B cell (primary cell): ENCODE measurements around the gene NDUFA8. TPM values are rescaled to one million over a fixed set of nuclear protein-coding genes. Genes with fewer than 3 reads are reported as not detected.

Experiments used
- ATAC-seq: fragments of 200-7000 bp; cut with Tn5 transposase; one replicate; pipeline ENCODE4 v1.10.0; 2021; ENCODE audit warnings: low read depth, mild to moderate bottlenecking, moderate number of reproducible peaks, moderate library complexity
- CTCF ChIA-PET: fragments of 350-600 bp; sonication (Branson Sonifier 250); formaldehyde crosslinking; loops from one replicate; lab custom pipeline; 2021; ENCODE audit warnings: antibody characterized with exemption, inconsistent platforms; lab: Charles Lee
- POLR2A ChIA-PET: fragments of 350-600 bp; sonication (Branson Sonifier 250); formaldehyde crosslinking; loops from one replicate; lab custom pipeline; 2021; ENCODE audit warnings: antibody characterized with exemption; lab: Charles Lee
- DNase-seq: peaks from one replicate; pipeline ENCODE4 v3.0.0; 2013
- H2AFZ ChIP-seq: 2 replicates; pipeline ENCODE4 v1.6.1; 2012; ENCODE audit warnings: mild to moderate bottlenecking, low read depth, low read length; ENCODE audit not compliant: insufficient read depth, poor library complexity, severe bottlenecking
- H3K27ac ChIP-seq, 2 donors: 1 replicate in 1 of 2; 2 replicates in 1 of 2; pipeline ENCODE4 v1.5.1; 2012 to 2013; ENCODE audit warnings: low read length in 2 of 2, mild to moderate bottlenecking in 2 of 2, moderate library complexity in 1 of 2
- H3K27me3 ChIP-seq, 4 experiments: fragments of 200-600 bp in 1 of 4; sonication (generic) in 1 of 4; replicated peaks in 1 of 4; 1 replicate in 2 of 4; 2 replicates in 2 of 4; pipeline versions ENCODE4 v1.6.1 to v1.7.0; 2013 to 2016; ENCODE audit warnings: low read length in 3 of 4, mild to moderate bottlenecking in 2 of 4, mixed read lengths in 1 of 4, moderate library complexity in 1 of 4; ENCODE audit not compliant: insufficient read depth in 4 of 4, control insufficient read depth in 3 of 4; ENCODE audit errors: control extremely low read depth in 1 of 4
- H3K36me3 ChIP-seq, 2 experiments: replicated peaks in 1 of 2; 1 replicate in 1 of 2; 2 replicates in 1 of 2; pipeline versions ENCODE4 v1.6.1 to v1.7.1; 2013; ENCODE audit warnings: low read length in 1 of 2; ENCODE audit not compliant: insufficient read depth in 2 of 2, control insufficient read depth in 1 of 2; ENCODE audit errors: control extremely low read depth in 1 of 2, extremely low read depth in 1 of 2
- H3K4me1 ChIP-seq, 2 donors: fragments of 200-600 bp in 1 of 2; sonication (generic) in 1 of 2; 1 replicate in 1 of 2; 2 replicates in 1 of 2; pipeline versions ENCODE4 v1.5.1 to v1.6.1; 2013 to 2017; ENCODE audit warnings: low read length in 2 of 2; ENCODE audit not compliant: control insufficient read depth in 2 of 2, insufficient read depth in 2 of 2
- H3K4me2 ChIP-seq: replicated peaks from 2 replicates; pipeline ENCODE3; 2012; ENCODE audit warnings: mild to moderate bottlenecking, low read depth, low read length; ENCODE audit not compliant: poor library complexity, severe bottlenecking
- H3K4me3 ChIP-seq, 5 experiments: fragments of 200-600 bp in 1 of 5; sonication (generic) in 1 of 5; 1 replicate in 3 of 5; 2 replicates in 2 of 5; pipeline versions ENCODE4 v1.5.1 to v1.7.0; 2011 to 2016; ENCODE audit warnings: low read length in 4 of 5, mild to moderate bottlenecking in 4 of 5, low read depth in 2 of 5, control low read depth in 1 of 5, moderate library complexity in 1 of 5; ENCODE audit not compliant: insufficient read depth in 1 of 5; ENCODE audit errors: control extremely low read depth in 1 of 5, extremely low read depth in 1 of 5
- H3K79me2 ChIP-seq: fragments of 200-600 bp; sonication (generic); one replicate; pipeline ENCODE4 v1.6.0; 2016; ENCODE audit warnings: low read length; ENCODE audit not compliant: control insufficient read depth, insufficient read depth
- H3K9ac ChIP-seq: fragments of 200-600 bp; sonication (generic); 2 replicates; pipeline ENCODE4 v1.6.1; 2017; ENCODE audit warnings: mild to moderate bottlenecking, low read length, moderate library complexity
- H3K9me3 ChIP-seq, 3 donors: one replicate each; pipeline versions ENCODE4 v1.6.1 to v1.7.1; 2013; ENCODE audit warnings: low read length in 2 of 3; ENCODE audit not compliant: control insufficient read depth in 2 of 3, insufficient read depth in 1 of 3; ENCODE audit errors: control extremely low read depth in 1 of 3
- H4K20me1 ChIP-seq: 2 replicates; pipeline ENCODE4 v1.6.0; 2012; ENCODE audit warnings: mild to moderate bottlenecking, low read length; ENCODE audit not compliant: insufficient read depth, control insufficient read depth, poor library complexity, severe bottlenecking
- H3K27ac Mint-ChIP-seq: one replicate; pipeline ENCODE4 v1.8.0; 2021; ENCODE audit warnings: mixed read lengths
- H3K27me3 Mint-ChIP-seq: one replicate; pipeline ENCODE4 v1.8.0; 2021; ENCODE audit warnings: mixed read lengths
- H3K4me1 Mint-ChIP-seq: one replicate; pipeline ENCODE4 v1.8.0; 2021; ENCODE audit warnings: mixed read lengths
- H3K4me3 Mint-ChIP-seq: one replicate; pipeline ENCODE4 v1.8.0; 2021; ENCODE audit warnings: mixed read lengths
- H3K9me3 Mint-ChIP-seq: one replicate; pipeline ENCODE4 v1.8.0; 2022; ENCODE audit warnings: mixed read lengths; ENCODE audit not compliant: insufficient read depth
- CTCF ChIP-seq: fragments of 200-600 bp; IDR thresholded peaks from one replicate; pipeline ENCODE4 v1.8.0; 2022; ENCODE audit warnings: antibody characterized with exemption, mild to moderate bottlenecking
- EZH2 ChIP-seq: IDR thresholded peaks from 2 replicates; pipeline ENCODE4 v1.6.1; 2012; ENCODE audit warnings: borderline replicate concordance, low read depth, mild to moderate bottlenecking, moderate library complexity, low read length; ENCODE audit not compliant: insufficient read depth, poor library complexity, severe bottlenecking
- WGBS: methylation state at CpG from one replicate; pipeline ENCODE4 v1.1.5; 2013; ENCODE audit warnings: missing lambda C conversion rate; ENCODE audit not compliant: insufficient coverage; 5-methylcytosine and 5-hydroxymethylcytosine counted together
- intact Hi-C: fragments of 100-400 bp; cut with micrococcal nuclease; formaldehyde crosslinking; loops from one replicate; pipeline ENCODE4 v1.10.0; 2022
- polyA plus RNA-seq: library from polyadenylated mRNA; depleted of rRNA; stranded (reverse); fragments of >200 nt; gene quantifications from 2 replicates; pipeline ENCODE4 v1.2.3, GENCODE V29; 2012
- total RNA-seq, 2 donors: library from RNA; stranded (reverse); fragments of 120-200 nt in 1 of 2; gene quantifications; 1 replicate in 1 of 2; 2 replicates in 1 of 2; pipeline versions ENCODE4 v1.2.3 to v1.2.4, GENCODE V29; 2013 to 2022

Gene NDUFA8
- total and polyA plus RNA-seq, 2 donors (not counting 1 experiment from before 2014, with no cell fraction given) = 10.6 to 15.7 TPM

DNA sequence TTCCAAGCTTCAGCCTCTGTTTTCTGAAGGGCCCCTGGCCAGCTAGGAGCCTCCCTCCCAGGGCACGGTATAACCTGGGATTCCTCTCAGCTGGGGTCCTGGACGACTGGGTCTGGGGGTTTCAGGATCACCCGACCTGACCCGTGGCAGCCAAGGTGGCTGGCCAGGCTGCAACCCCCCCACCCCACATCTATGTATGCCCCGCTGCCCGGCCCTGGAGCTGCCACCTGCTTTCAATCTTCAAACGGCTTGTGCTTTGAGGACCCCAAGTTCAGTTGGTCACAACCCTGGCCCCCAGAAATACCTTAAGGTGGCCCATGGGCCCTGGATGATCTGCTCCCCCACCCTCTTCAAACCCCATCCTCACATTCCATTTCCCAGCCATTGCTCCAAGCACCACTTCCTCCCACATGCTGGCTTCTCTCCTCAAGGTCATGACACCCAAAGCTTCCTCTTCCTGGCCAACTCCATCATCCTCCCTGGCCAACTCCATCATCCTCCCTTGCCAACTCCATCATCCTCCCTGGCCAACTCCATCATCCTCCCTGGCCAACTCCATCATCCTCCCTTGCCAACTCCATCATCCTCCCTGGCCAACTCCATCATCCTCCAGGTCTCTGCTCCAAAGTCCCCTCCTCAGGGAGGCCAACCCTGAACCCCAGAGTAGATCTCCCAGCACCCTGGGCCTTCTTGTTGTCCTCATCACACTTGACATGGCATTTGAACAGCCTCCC is 49.3 kb downstream of the NDUFA8 start:
- POLR2A ChIA-PET = no interaction called here
- 92% methylated on average over 7 of the region's 7 CpGs for WGBS
- ATAC-seq = no peak

More for the DNA sequence above, 49.3 kb downstream of the NDUFA8 start:
- intact Hi-C loops = no loop called here
- no peak overlapping the region for H3K4me2 ChIP-seq
- H3K27ac Mint-ChIP-seq = no peak overlapping the region
- TF ChIP-seq EZH2 = no peak
- no peak for TF ChIP-seq CTCF
- H3K9me3 Mint-ChIP-seq = no peaks in the 10 kb centered on the region
- H3K27me3 ChIP-seq = peaks cover 0 to 2% (median 0%) of the 10 kb centered on the region in 4 experiments
- DNase-seq = no peak
- no peaks in the 10 kb centered on the region for H4K20me1 ChIP-seq
- no peaks in the 10 kb centered on the region for H3K9me3 ChIP-seq
- H3K79me2 ChIP-seq = no peaks in the 10 kb centered on the region
- peaks cover 15% of the 10 kb centered on the region for H3K27me3 Mint-ChIP-seq
- no peak overlapping the region for H3K4me3 ChIP-seq
- CTCF ChIA-PET = interaction anchor here (1.4 to 5.5 kb wide), 2 partner anchors 12 to 240 kb away, joined by 3 to 29 read pairs; no protein-coding TSS in a partner anchor
- no peaks in the 10 kb centered on the region for H3K36me3 ChIP-seq
- no peak overlapping the region for H2AFZ ChIP-seq
- no peaks in the 10 kb centered on the region for H3K4me1 Mint-ChIP-seq
- H3K27ac ChIP-seq = no peak overlapping the region
- H3K4me1 ChIP-seq = no peaks in the 10 kb centered on the region
- H3K4me3 Mint-ChIP-seq = no peak overlapping the region
- H3K9ac ChIP-seq = no peak overlapping the region
